ENCODE measurements around the gene POU6F2.

POU6F2 gene

GRCh38 chr7:38977685-38978084, at the start of gene POU6F2:
POU6F2 (plus strand) TSS chr7:38977909; CDS start chr7:38977954, 45 bp downstream.
- TF ChIP-seq, protein P1, sequence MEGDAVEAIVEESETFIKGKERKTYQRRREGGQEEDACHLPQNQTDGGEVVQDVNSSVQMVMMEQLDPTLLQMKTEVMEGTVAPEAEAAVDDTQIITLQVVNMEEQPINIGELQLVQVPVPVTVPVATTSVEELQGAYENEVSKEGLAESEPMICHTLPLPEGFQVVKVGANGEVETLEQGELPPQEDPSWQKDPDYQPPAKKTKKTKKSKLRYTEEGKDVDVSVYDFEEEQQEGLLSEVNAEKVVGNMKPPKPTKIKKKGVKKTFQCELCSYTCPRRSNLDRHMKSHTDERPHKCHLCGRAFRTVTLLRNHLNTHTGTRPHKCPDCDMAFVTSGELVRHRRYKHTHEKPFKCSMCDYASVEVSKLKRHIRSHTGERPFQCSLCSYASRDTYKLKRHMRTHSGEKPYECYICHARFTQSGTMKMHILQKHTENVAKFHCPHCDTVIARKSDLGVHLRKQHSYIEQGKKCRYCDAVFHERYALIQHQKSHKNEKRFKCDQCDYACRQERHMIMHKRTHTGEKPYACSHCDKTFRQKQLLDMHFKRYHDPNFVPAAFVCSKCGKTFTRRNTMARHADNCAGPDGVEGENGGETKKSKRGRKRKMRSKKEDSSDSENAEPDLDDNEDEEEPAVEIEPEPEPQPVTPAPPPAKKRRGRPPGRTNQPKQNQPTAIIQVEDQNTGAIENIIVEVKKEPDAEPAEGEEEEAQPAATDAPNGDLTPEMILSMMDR (IDR thresholded peaks at IDR 0.05; ENCODE audit: extremely low read depth, insufficient read depth, missing control alignments) = no peak
- in situ Hi-C loops (cut with MboI; ENCODE audit: low pct_unique_long_range_greater_than_20kb, low sequenced_read_pairs, unreplicated experiment) = no loop called here
- no peak for DNase-seq (ENCODE audit: low spot score)

DNA sequence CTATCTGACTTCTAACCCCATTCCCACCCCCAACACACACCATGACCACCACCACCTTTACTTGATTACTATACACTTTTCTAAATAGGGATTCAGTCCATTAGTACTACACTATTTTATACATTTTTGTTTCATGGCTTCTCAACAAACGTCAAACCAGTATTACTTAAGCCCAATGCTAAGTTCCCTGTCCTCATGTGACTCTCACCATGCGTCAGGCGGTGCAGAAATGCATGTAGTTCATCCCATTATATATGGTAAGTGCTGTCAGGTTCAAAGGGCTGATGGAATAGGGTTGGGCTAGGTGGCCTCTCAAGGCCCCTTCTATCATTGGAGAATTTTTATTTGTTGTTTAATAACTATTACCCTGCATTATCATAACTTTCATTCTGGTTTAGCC, 49.2 kb upstream of the POU6F2 start:
- in situ Hi-C loops (cut with MboI; ENCODE audit: low pct_unique_long_range_greater_than_20kb, low sequenced_read_pairs, unreplicated experiment) = no loop called here
- no peak for DNase-seq (ENCODE audit: low spot score)
- TF ChIP-seq, protein P1 (IDR thresholded peaks at IDR 0.05; ENCODE audit: extremely low read depth, insufficient read depth, missing control alignments) = no peak

DNA sequence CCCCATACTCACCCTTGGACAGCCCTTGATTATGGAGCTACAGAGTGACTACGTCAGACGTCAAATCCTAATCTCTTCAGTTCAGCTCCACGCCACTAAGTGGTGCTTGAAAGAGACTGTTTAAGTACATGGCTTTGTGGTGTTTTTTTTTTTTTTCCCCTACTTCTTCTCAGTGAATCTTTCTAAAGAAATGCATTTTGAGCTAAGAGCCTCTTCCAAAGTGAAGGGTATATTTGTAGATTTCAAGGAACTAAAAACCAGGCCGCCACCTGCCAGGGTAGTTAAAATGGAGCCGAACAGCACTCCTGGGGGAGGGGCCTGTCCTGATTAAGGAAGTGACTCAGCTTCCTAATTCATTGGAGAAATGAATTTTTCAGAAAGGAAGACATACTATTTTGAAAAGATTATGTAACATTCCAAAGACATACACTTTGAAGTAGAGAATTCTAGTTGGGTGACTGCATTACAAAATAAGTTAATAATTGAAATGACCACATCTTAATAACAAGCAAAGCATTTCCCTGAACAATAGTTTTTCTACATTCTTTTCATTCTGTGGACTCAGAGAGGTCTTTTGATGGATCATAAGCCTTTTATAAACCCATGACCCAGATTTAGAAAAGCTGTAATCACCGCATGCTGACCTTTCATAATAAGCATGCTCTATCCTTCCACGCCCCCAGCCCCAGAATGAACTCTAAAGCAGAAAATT, 48.1 kb upstream of the POU6F2 start:
- TF ChIP-seq, protein P1 (IDR thresholded peaks at IDR 0.05; ENCODE audit: extremely low read depth, insufficient read depth, missing control alignments) = no peak
- in situ Hi-C loops (cut with MboI; ENCODE audit: low pct_unique_long_range_greater_than_20kb, low sequenced_read_pairs, unreplicated experiment) = no loop called here
- no peak for DNase-seq (ENCODE audit: low spot score)

DNA sequence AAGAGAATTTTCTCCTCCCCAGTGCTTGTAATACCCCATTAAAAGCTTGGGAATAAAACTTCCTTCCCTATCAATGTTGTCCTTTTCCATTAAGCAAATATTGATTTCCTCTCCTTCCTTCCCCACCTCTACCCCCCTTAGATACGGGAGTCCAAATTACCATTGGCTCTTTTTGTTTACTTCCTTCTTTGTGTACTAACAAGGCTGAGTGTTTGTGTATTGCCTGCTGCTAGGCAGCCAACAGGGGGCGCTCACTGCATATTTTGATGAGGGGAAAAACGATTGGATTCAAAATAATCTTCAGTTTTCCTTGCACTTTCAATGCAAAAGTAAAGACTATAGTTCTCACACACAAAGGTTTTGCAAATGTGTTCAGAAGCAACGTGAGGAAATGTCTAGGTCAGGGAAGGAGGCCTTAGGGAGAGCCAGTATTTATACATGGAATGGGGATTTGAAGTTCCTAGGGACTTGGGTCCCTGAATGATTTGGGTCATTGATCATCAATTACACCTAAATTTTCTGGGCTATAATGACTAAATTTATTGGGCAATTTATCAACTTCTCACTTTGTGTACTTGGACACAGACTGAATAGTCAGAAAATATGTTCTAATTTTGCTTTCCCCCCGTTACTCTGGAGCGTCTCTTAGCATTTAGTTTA, 45.1 kb upstream of the POU6F2 start:
- in situ Hi-C loops (cut with MboI; ENCODE audit: low pct_unique_long_range_greater_than_20kb, low sequenced_read_pairs, unreplicated experiment) = no loop called here
- peak; percentile 43 for DNase-seq (ENCODE audit: low spot score)
- TF ChIP-seq, protein P1 (IDR thresholded peaks at IDR 0.05; ENCODE audit: extremely low read depth, insufficient read depth, missing control alignments) = peak; percentile 90

DNA sequence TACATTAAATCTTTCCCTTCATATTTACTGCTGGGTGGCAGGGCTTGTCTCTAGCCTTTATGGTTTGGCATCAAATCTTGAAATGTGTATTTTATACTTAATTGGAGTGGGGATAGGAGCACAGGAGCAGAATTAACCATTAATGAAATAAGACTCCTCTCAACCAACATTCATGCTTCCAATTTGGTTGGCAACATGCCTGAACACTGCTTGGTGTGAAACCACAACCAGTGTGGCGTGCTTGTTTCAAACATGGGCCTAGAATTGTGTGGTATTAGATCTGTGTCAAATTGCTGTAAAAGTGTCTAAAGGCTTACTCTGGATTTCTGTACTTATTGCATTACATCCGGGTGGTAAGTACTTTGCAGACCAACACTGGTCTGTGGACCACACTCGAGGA, 43.7 kb upstream of the POU6F2 start:
- TF ChIP-seq, protein P1 (IDR thresholded peaks at IDR 0.05; ENCODE audit: extremely low read depth, insufficient read depth, missing control alignments) = no peak
- in situ Hi-C loops (cut with MboI; ENCODE audit: low pct_unique_long_range_greater_than_20kb, low sequenced_read_pairs, unreplicated experiment) = no loop called here
- DNase-seq (ENCODE audit: low spot score) = no peak

DNA sequence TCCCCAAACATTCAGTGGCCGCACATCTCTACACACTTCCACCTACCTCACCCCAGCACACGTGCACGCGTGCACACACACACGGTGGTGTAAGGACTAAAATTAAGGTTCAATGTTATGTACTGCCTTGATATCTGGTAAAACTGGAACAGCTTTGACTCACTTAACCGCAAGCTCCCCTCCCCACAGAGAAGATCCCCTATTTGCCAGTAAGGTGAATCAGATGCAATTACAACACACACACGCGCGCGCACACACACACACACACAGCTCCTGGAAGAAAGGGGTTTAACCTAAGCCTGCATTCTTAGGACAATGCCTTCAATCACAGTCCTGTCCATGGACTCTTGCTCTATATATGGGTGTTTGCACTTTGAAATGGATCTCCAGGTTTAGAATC, 43.2 kb upstream of the POU6F2 start:
- DNase-seq (ENCODE audit: low spot score) = no peak
- TF ChIP-seq, protein P1 (IDR thresholded peaks at IDR 0.05; ENCODE audit: extremely low read depth, insufficient read depth, missing control alignments) = no peak
- in situ Hi-C loops (cut with MboI; ENCODE audit: low pct_unique_long_range_greater_than_20kb, low sequenced_read_pairs, unreplicated experiment) = no loop called here
